SK-N-SH (cell line): Measurements from ENCODE around the gene PIK3IP1. TPM values are rescaled to one million over a fixed set of nuclear protein-coding genes. Genes with fewer than 3 reads are reported as not detected.

ENCODE experiments used
- EP300 ChIP-seq, 2 experiments: IDR thresholded peaks; 2 replicates each; pipeline versions ENCODE4 v1.4.0 to v1.6.1; 2012; ENCODE audit warnings: borderline replicate concordance in 1 of 2, low read depth in 1 of 2, low read length in 1 of 2
- FOSL2 ChIP-seq: IDR thresholded peaks from 2 replicates; pipeline ENCODE4 v1.4.0; 2012; ENCODE audit warnings: low read depth, mild to moderate bottlenecking, moderate library complexity, borderline replicate concordance
- FOXM1 ChIP-seq: IDR thresholded peaks from 2 replicates; pipeline ENCODE4 v1.4.0; 2012; ENCODE audit warnings: low read depth, mild to moderate bottlenecking
- GATA2 ChIP-seq: sonication (generic); formaldehyde crosslinking; IDR thresholded peaks from 2 replicates; pipeline ENCODE4 v1.5.0; 2020; ENCODE audit warnings: mild to moderate bottlenecking, missing genetic modification reagents
- JUND ChIP-seq: IDR thresholded peaks from 2 replicates; pipeline ENCODE4 v1.4.0; 2012
- MEF2A ChIP-seq: IDR thresholded peaks from 2 replicates; pipeline ENCODE4 v1.4.0; 2012; ENCODE audit warnings: low read depth, borderline replicate concordance
- NRF1 ChIP-seq: IDR thresholded peaks from 2 replicates; pipeline ENCODE4 v1.6.1; 2012; ENCODE audit warnings: low read depth, mild to moderate bottlenecking, low read length
- RCOR1 ChIP-seq: fragments of 150-350 bp; IDR thresholded peaks from 2 replicates; pipeline ENCODE4 v1.6.1; 2017; ENCODE audit warnings: antibody characterized with exemption, low read length
- RXRA ChIP-seq: IDR thresholded peaks from 2 replicates; pipeline ENCODE4 v1.4.0; 2012; ENCODE audit warnings: low read depth, mild to moderate bottlenecking, borderline replicate concordance
- SMC3 ChIP-seq: IDR thresholded peaks from 2 replicates; pipeline ENCODE4 v1.6.1; 2012; ENCODE audit warnings: low read depth, low read length, improper control_type of control experiment
- TAF1 ChIP-seq: IDR thresholded peaks from 2 replicates; pipeline ENCODE4 v1.6.1; 2012; ENCODE audit warnings: low read depth, mild to moderate bottlenecking, low read length, moderate library complexity, borderline replicate concordance
- polyA plus RNA-seq, 3 experiments: library from polyadenylated mRNA; depleted of rRNA; stranded (reverse); fragments of >200 nt; gene quantifications; 2 replicates each; pipeline ENCODE4 v1.2.3, GENCODE V29; 2012
- TF ChIP-seq, protein P1 (sequence below): IDR thresholded peaks from 2 replicates; pipeline ENCODE4 v1.6.1; 2012; ENCODE audit warnings: mild to moderate bottlenecking, low read depth, low read length, moderate library complexity
- TF ChIP-seq, protein P2 (sequence below): IDR thresholded peaks from 2 replicates; pipeline ENCODE4 v1.4.0; 2012; ENCODE audit warnings: low read depth, borderline replicate concordance
- TF ChIP-seq, protein P3 (sequence below): IDR thresholded peaks from 2 replicates; pipeline ENCODE4; 2012
- TF ChIP-seq, protein P4 (sequence below): IDR thresholded peaks from 2 replicates; pipeline ENCODE4 v1.4.0; 2012; ENCODE audit warnings: low read depth, borderline replicate concordance
- TF ChIP-seq, protein P5 (sequence below): IDR thresholded peaks from 2 replicates; pipeline ENCODE4 v1.4.0; 2012; ENCODE audit warnings: low read depth

The PIK3IP1 gene
- polyA plus RNA-seq, 1 of the 3 experiments (the other 2 are of a cell fraction): 8.6 TPM

DNA sequence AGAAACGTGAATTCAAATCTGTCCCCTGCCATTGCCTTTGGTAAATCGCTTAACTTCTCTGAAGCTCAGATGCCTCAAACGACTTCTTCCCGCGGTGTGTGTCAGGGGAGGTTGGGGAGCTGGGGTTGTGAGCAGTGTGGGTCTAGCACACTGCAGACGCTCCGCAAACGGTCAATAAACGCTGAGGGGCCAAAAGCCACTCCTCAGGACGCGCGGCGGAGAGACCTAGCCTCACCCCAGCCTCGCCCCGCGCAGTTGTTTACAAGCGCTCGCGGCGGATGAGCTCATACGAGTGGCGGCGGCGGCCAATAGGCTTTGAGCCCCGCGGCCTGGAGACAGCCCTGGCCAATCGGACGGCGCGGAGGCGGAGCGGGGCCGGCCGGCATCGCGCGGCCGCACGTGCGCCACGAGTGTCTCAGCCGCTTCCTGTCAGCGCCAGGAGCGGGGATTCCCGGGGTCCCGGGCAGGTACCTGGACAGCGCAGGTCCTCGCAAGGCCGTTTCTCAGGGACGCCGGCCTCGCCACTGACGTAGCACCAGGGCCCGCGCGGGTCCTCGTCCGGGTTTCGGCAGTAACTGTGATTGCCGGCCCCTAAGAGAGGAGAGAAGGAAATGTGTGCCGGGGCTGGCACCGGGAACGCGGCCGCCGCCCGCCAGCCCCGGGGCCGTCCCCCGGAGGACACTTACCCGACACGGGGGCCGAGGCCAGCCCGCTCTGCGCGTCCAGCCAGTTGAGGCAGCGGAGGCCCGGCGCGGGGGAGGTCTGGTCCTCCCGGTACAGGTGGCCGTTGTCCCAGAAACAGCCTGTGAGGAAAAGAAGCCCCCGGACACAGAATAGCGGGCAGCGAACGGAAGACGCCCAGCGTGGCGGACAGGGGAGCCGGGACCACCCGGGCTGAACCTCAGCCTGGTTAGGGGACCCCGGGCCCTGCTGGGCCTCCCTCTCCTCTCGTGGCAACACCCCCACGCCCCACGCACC, 1.5 kb downstream of the PIK3IP1 start (continued):
- TF ChIP-seq, protein P1, sequence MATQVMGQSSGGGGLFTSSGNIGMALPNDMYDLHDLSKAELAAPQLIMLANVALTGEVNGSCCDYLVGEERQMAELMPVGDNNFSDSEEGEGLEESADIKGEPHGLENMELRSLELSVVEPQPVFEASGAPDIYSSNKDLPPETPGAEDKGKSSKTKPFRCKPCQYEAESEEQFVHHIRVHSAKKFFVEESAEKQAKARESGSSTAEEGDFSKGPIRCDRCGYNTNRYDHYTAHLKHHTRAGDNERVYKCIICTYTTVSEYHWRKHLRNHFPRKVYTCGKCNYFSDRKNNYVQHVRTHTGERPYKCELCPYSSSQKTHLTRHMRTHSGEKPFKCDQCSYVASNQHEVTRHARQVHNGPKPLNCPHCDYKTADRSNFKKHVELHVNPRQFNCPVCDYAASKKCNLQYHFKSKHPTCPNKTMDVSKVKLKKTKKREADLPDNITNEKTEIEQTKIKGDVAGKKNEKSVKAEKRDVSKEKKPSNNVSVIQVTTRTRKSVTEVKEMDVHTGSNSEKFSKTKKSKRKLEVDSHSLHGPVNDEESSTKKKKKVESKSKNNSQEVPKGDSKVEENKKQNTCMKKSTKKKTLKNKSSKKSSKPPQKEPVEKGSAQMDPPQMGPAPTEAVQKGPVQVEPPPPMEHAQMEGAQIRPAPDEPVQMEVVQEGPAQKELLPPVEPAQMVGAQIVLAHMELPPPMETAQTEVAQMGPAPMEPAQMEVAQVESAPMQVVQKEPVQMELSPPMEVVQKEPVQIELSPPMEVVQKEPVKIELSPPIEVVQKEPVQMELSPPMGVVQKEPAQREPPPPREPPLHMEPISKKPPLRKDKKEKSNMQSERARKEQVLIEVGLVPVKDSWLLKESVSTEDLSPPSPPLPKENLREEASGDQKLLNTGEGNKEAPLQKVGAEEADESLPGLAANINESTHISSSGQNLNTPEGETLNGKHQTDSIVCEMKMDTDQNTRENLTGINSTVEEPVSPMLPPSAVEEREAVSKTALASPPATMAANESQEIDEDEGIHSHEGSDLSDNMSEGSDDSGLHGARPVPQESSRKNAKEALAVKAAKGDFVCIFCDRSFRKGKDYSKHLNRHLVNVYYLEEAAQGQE: no peak
- TF ChIP-seq GATA2 (CRISPR knock-in tag) (no peak), RXRA (no peak), TAF1 (no peak), EP300 (IDR thresholded peaks at IDR 0.05; ENCODE audit: borderline replicate concordance in 1 of 2, low read depth in 1 of 2, low read length in 1 of 2) (peak; percentile 9 to 73; a peak in 3 of 4 replicates), JUND (no peak), NRF1 (peak; percentile 31; the same call in 1 of the 2 replicates), RCOR1 (no peak), MEF2A (no peak), FOXM1 (no peak), FOSL2 (no peak), SMC3 (no peak)
- TF ChIP-seq, protein P2, sequence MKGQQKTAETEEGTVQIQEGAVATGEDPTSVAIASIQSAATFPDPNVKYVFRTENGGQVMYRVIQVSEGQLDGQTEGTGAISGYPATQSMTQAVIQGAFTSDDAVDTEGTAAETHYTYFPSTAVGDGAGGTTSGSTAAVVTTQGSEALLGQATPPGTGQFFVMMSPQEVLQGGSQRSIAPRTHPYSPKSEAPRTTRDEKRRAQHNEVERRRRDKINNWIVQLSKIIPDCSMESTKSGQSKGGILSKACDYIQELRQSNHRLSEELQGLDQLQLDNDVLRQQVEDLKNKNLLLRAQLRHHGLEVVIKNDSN: no peak; the same call in 1 of the 2 replicates
- TF ChIP-seq, protein P3, sequence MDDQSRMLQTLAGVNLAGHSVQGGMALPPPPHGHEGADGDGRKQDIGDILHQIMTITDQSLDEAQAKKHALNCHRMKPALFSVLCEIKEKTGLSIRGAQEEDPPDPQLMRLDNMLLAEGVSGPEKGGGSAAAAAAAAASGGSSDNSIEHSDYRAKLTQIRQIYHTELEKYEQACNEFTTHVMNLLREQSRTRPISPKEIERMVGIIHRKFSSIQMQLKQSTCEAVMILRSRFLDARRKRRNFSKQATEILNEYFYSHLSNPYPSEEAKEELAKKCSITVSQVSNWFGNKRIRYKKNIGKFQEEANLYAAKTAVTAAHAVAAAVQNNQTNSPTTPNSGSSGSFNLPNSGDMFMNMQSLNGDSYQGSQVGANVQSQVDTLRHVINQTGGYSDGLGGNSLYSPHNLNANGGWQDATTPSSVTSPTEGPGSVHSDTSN: peak; percentile 13; the same call in 1 of the 2 replicates
- TF ChIP-seq, protein P4, sequence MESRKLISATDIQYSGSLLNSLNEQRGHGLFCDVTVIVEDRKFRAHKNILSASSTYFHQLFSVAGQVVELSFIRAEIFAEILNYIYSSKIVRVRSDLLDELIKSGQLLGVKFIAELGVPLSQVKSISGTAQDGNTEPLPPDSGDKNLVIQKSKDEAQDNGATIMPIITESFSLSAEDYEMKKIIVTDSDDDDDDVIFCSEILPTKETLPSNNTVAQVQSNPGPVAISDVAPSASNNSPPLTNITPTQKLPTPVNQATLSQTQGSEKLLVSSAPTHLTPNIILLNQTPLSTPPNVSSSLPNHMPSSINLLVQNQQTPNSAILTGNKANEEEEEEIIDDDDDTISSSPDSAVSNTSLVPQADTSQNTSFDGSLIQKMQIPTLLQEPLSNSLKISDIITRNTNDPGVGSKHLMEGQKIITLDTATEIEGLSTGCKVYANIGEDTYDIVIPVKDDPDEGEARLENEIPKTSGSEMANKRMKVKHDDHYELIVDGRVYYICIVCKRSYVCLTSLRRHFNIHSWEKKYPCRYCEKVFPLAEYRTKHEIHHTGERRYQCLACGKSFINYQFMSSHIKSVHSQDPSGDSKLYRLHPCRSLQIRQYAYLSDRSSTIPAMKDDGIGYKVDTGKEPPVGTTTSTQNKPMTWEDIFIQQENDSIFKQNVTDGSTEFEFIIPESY: no peak
- TF ChIP-seq, protein P5, sequence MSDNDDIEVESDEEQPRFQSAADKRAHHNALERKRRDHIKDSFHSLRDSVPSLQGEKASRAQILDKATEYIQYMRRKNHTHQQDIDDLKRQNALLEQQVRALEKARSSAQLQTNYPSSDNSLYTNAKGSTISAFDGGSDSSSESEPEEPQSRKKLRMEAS: peak; percentile 99
